C4-2B (cell line): ENCODE data around the gene WDR53.
"Not testable (repeated sequence)": the region's sequence is repeated elsewhere in the genome, so short reads cannot be mapped to it uniquely, and the experiment has no call there.

ENCODE experiments used
- H3K27ac ChIP-seq: fragments of 450-650 bp; 2 replicates; pipeline ENCODE4 v1.5.1; 2017
- CTCF ChIP-seq: fragments of 450-650 bp; conservative IDR thresholded peaks from 2 replicates; pipeline ENCODE4 v1.5.1; 2017; ENCODE audit warnings: mild to moderate bottlenecking
- ZFX ChIP-seq: fragments of 450-650 bp; IDR thresholded peaks from 2 replicates; pipeline ENCODE4 v1.6.1; 2017

WDR53 gene

GRCh38 chr3:196604548-196604947, 36.2 kb upstream of the WDR53 start:
- no peak for TF ChIP-seq ZFX
- no peak for TF ChIP-seq CTCF
- no peak overlapping the region for H3K27ac ChIP-seq

- H3K27ac ChIP-seq: no peak overlapping the region
- TF ChIP-seq ZFX (no peak), CTCF (no peak)
Measured at GRCh38 chr3:196603683-196604082, 35.3 kb upstream of the WDR53 start.

- no peak for TF ChIP-seq ZFX
- H3K27ac ChIP-seq: no peak overlapping the region
Measured at GRCh38 chr3:196602673-196603072, 34.3 kb upstream of the WDR53 start.

GRCh38 chr3:196600359-196600758, 32.0 kb upstream of the WDR53 start:
- TF ChIP-seq ZFX: no peak
- TF ChIP-seq CTCF: no peak
- H3K27ac ChIP-seq: no peak overlapping the region

GRCh38 chr3:196599734-196600128, 31.4 kb upstream of the WDR53 start:
- TF ChIP-seq ZFX (no peak), CTCF (no peak)

GRCh38 chr3:196597971-196598733, 29.8 kb upstream of the WDR53 start:
- not testable (repeated sequence) for H3K27ac ChIP-seq

More at GRCh38 chr3:196599734-196600128, 31.4 kb upstream of the WDR53 start:
- no peak overlapping the region for H3K27ac ChIP-seq

GRCh38 chr3:196596355-196596754, 28.0 kb upstream of the WDR53 start:
- TF ChIP-seq CTCF (no peak), ZFX (no peak)
- no peak overlapping the region for H3K27ac ChIP-seq

- TF ChIP-seq CTCF (no peak), ZFX (no peak)
- no peak overlapping the region for H3K27ac ChIP-seq
Measured at GRCh38 chr3:196590279-196590678, 21.9 kb upstream of the WDR53 start.
